GM12801 (cell line): Measurements from ENCODE around the gene SHISA9.

Experiments used
- TF ChIP-seq, protein P1 (sequence below): IDR thresholded peaks from one replicate; pipeline ENCODE4 v1.5.1; 2011; ENCODE audit warnings: control low read depth; ENCODE audit not compliant: insufficient read length; ENCODE audit errors: extremely low read depth

Gene SHISA9

GRCh38 chr16:13176711-13177110 lies 275.3 kb downstream of the SHISA9 start:
- TF ChIP-seq, protein P1, sequence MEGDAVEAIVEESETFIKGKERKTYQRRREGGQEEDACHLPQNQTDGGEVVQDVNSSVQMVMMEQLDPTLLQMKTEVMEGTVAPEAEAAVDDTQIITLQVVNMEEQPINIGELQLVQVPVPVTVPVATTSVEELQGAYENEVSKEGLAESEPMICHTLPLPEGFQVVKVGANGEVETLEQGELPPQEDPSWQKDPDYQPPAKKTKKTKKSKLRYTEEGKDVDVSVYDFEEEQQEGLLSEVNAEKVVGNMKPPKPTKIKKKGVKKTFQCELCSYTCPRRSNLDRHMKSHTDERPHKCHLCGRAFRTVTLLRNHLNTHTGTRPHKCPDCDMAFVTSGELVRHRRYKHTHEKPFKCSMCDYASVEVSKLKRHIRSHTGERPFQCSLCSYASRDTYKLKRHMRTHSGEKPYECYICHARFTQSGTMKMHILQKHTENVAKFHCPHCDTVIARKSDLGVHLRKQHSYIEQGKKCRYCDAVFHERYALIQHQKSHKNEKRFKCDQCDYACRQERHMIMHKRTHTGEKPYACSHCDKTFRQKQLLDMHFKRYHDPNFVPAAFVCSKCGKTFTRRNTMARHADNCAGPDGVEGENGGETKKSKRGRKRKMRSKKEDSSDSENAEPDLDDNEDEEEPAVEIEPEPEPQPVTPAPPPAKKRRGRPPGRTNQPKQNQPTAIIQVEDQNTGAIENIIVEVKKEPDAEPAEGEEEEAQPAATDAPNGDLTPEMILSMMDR, result no peak

DNA sequence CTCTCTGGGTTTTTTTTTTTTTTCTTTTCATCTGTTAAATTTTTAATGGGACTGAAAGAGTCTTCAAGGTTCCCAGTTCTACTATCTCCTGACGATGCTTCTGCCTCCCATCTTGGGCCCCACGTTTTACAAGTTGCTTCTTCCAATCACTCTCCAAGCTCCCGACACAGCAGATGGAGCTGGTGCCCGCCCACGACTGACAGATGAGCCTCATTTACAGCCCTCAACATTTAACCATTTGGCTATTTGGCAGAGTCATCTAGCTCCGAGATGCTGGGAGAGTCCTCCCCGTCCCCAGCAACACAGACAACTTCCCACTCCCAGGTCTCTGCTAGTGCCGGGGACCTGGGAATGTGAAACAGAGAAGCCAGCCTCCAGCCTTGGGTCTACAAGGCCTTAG lies 276.9 kb downstream of the SHISA9 start:
- TF ChIP-seq, protein P1, result no peak

GRCh38 chr16:13181432-13181831 lies 280.0 kb downstream of the SHISA9 start:
- TF ChIP-seq, protein P1, result no peak

GRCh38 chr16:13186813-13187212 lies 285.4 kb downstream of the SHISA9 start:
- TF ChIP-seq, protein P1, result no peak

- TF ChIP-seq, protein P1, result no peak
Observed at GRCh38 chr16:13189250-13189649, 287.9 kb downstream of the SHISA9 start.

DNA sequence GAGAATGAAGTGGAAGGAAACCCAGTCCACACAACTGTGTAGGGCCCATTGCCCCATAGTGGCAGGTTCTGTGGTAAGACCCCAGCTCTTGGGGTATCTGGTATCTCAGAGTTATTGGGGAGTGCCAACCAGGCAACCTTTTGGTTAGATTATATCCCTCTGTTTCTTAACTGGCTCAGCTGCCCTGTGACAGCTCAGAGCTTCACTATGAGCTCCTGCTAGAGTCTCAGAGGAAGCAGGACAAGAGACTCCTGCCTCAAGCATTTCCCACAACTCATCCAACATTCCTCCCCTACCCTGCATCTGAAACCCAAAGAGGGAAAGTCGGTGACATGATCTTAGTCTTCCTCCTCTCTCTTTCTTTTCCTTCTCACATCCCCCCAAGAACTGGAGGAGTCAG lies 292.3 kb downstream of the SHISA9 start:
- TF ChIP-seq, protein P1, result no peak

- TF ChIP-seq, protein P1, result no peak
Observed at GRCh38 chr16:13194766-13195165, 293.4 kb downstream of the SHISA9 start.

- TF ChIP-seq, protein P1, result no peak
Observed at GRCh38 chr16:13203725-13204124, 302.3 kb downstream of the SHISA9 start.
